HCT116 (cell line): ENCODE data around the gene PCID2. TPM values are rescaled to one million over a fixed set of nuclear protein-coding genes. Genes with fewer than 3 reads are reported as not detected.

ENCODE experiments used
- ATAC-seq: fragments of 200-7000 bp; cut with Tn5 transposase; 2 replicates; pipeline ENCODE4 v1.9.1; 2020; ENCODE audit warnings: mild to moderate bottlenecking, moderate library complexity
- BruUV-seq: library from RNA; stranded (reverse); fragments of 400-500 nt; replicated peaks from 2 replicates; lab custom pipeline; 2021; lab: Mats Ljungman, UMichigan
- CTCF ChIA-PET: fragments of 300-600 bp; sonication (Branson Sonifier 250); formaldehyde crosslinking; loops from one replicate; lab custom pipeline; 2021; ENCODE audit warnings: antibody characterized with exemption; lab: Charles Lee
- POLR2A ChIA-PET: fragments of 300-600, 350-600 bp; sonication (Branson Sonifier 250); formaldehyde crosslinking; loops from one replicate; lab custom pipeline; 2021; ENCODE audit warnings: antibody characterized with exemption; lab: Charles Lee
- RAD21 ChIA-PET, 2 experiments: fragments of 300-600 bp; sonication (Branson Sonifier 250); formaldehyde crosslinking; loops; one replicate each; lab custom pipeline; 2023; ENCODE audit warnings: low total read pairs in 2 of 2; ENCODE audit not compliant: uncharacterized antibody in 2 of 2, unreplicated experiment in 2 of 2, low non-redundant PET in 1 of 2; lab: Charles Lee
- DNase-seq: peaks from one replicate; pipeline ENCODE4 v3.0.0-alpha.2; 2010; ENCODE audit warnings: low read depth, low spot score
- H2AFZ ChIP-seq: fragments of 200-600 bp; shearing (Covaris generic), sonication (generic); 2 replicates; pipeline ENCODE4 v1.6.1; 2017; ENCODE audit warnings: low read depth, mixed run types, mixed read lengths, antibody characterized with exemption, low read length; ENCODE audit not compliant: poor library complexity, severe bottlenecking
- H3K27ac ChIP-seq: 2 replicates; pipeline ENCODE4 v1.5.1; 2012; ENCODE audit warnings: low read depth, low read length
- H3K27me3 ChIP-seq: fragments of 200-600 bp; sonication (generic); 2 replicates; pipeline ENCODE4 v1.6.1; 2016; ENCODE audit warnings: mixed run types, low read length, mixed read lengths; ENCODE audit not compliant: insufficient read depth
- H3K36me3 ChIP-seq, 2 experiments: fragments of 200-500 bp in 1 of 2; fragments of 200-600 bp in 1 of 2; sonication (Bioruptor generic) in 1 of 2; sonication (generic) in 1 of 2; 2 replicates each; pipeline versions ENCODE4 v1.5.1 to v1.6.1; 2014 to 2016; ENCODE audit warnings: low read length in 2 of 2, inconsistent platforms in 1 of 2, mixed read lengths in 1 of 2, mixed run types in 1 of 2; ENCODE audit not compliant: insufficient read depth in 2 of 2, control insufficient read depth in 1 of 2
- H3K4me1 ChIP-seq, 2 experiments: fragments of 200-600 bp in 1 of 2; sonication (generic) in 1 of 2; 2 replicates each; pipeline versions ENCODE4 v1.5.1 to v1.6.1; 2012 to 2017; ENCODE audit warnings: low read length in 2 of 2, inconsistent platforms in 1 of 2, mild to moderate bottlenecking in 1 of 2, mixed read lengths in 1 of 2, mixed run types in 1 of 2, moderate library complexity in 1 of 2; ENCODE audit not compliant: insufficient read depth in 2 of 2, control insufficient read depth in 1 of 2
- H3K4me2 ChIP-seq: fragments of 200-600 bp; sonication (generic); 2 replicates; pipeline ENCODE4 v1.6.1; 2017; ENCODE audit warnings: mixed run types, low read length, mixed read lengths
- H3K4me3 ChIP-seq, 2 experiments: fragments of 200-600 bp in 1 of 2; sonication (generic) in 1 of 2; replicated peaks in 1 of 2; 2 replicates each; pipeline ENCODE4 v1.5.1; 2011 to 2016; ENCODE audit warnings: low read length in 2 of 2, control low read depth in 1 of 2, low read depth in 1 of 2, mild to moderate bottlenecking in 1 of 2, mixed read lengths in 1 of 2, mixed run types in 1 of 2
- H3K79me2 ChIP-seq: fragments of 200-600 bp; sonication (generic); 2 replicates; pipeline ENCODE4 v1.6.1; 2017; ENCODE audit warnings: mild to moderate bottlenecking, mixed run types, low read length, moderate library complexity, mixed read lengths; ENCODE audit not compliant: insufficient read depth
- H3K9ac ChIP-seq: fragments of 200-600 bp; sonication (generic); 2 replicates; pipeline ENCODE4 v1.6.1; 2016; ENCODE audit warnings: low read length, mixed read lengths
- H3K9me2 ChIP-seq: fragments of 200-600 bp; sonication (generic), shearing (Covaris generic); 2 replicates; pipeline ENCODE4 v1.6.1; 2017; ENCODE audit warnings: mixed run types, mild to moderate bottlenecking, moderate library complexity; ENCODE audit not compliant: insufficient read depth
- H3K9me3 ChIP-seq, 2 experiments: fragments of 200-500 bp in 1 of 2; fragments of 200-600 bp in 1 of 2; sonication (Bioruptor generic) in 1 of 2; sonication (generic) in 1 of 2; 2 replicates each; pipeline ENCODE4 v1.6.1; 2014 to 2017; ENCODE audit warnings: low read length in 2 of 2, mixed read lengths in 2 of 2, inconsistent platforms in 1 of 2, low read depth in 1 of 2, mild to moderate bottlenecking in 1 of 2, mixed run types in 1 of 2, moderate library complexity in 1 of 2; ENCODE audit not compliant: control insufficient read depth in 1 of 2, insufficient read depth in 1 of 2
- H4K20me1 ChIP-seq: fragments of 200-600 bp; sonication (generic), shearing (Covaris generic); 2 replicates; pipeline ENCODE4 v1.6.1; 2017; ENCODE audit warnings: mixed run types, mild to moderate bottlenecking, moderate library complexity; ENCODE audit not compliant: insufficient read depth
- CBX3 ChIP-seq: IDR thresholded peaks from 2 replicates; pipeline ENCODE4 v1.6.1; 2012; ENCODE audit warnings: low read depth
- CTCF ChIP-seq, 3 experiments: fragments of 200-600 bp in 1 of 3; sonication (generic) in 1 of 3; IDR thresholded peaks in 2 of 3; conservative IDR thresholded peaks in 1 of 3; 2 replicates each; pipeline ENCODE4 v1.5.1; 2012 to 2017; ENCODE audit warnings: low read depth in 2 of 3, low read length in 2 of 3, antibody characterized with exemption in 1 of 3, borderline replicate concordance in 1 of 3, control low read depth in 1 of 3, mild to moderate bottlenecking in 1 of 3, mixed read lengths in 1 of 3, mixed run types in 1 of 3, moderate library complexity in 1 of 3; ENCODE audit not compliant: insufficient read depth in 1 of 3
- EZH2 ChIP-seq: fragments of 200-600 bp; sonication (generic); IDR thresholded peaks from 2 replicates; pipeline ENCODE4 v1.6.1; 2017; ENCODE audit warnings: antibody characterized with exemption, mixed run types
- EZH2phosphoT487 ChIP-seq: fragments of 200-600 bp; IDR thresholded peaks from 2 replicates; pipeline ENCODE4 v1.6.1; 2018; ENCODE audit warnings: antibody characterized with exemption, borderline replicate concordance
- FOSL1 ChIP-seq: IDR thresholded peaks from 2 replicates; pipeline ENCODE4 v1.6.1; 2012; ENCODE audit warnings: low read depth
- SP1 ChIP-seq: IDR thresholded peaks from 2 replicates; pipeline ENCODE4 v1.6.1; 2012; ENCODE audit warnings: low read depth
- TCF7L2 ChIP-seq: IDR thresholded peaks from 2 replicates; pipeline ENCODE4 v1.7.0; 2011; ENCODE audit warnings: borderline replicate concordance, inconsistent platforms; ENCODE audit not compliant: insufficient read depth, insufficient read length; ENCODE audit errors: extremely low read depth
- YY1 ChIP-seq: IDR thresholded peaks from 2 replicates; pipeline ENCODE4 v1.6.1; 2011; ENCODE audit warnings: low read length, low read depth, moderate library complexity, mild to moderate bottlenecking; ENCODE audit not compliant: insufficient replicate concordance; ENCODE audit errors: extremely low read depth
- ZNF274 ChIP-seq: fragments of 200-500 bp; sonication (Bioruptor generic); IDR thresholded peaks from 2 replicates; pipeline ENCODE4 v1.6.1; 2014; ENCODE audit warnings: mild to moderate bottlenecking, low read depth, low read length, inconsistent platforms
- intact Hi-C: fragments of 100-400 bp; cut with micrococcal nuclease; formaldehyde crosslinking; loops from 2 replicates; pipeline ENCODE4 v1.10.0; 2022
- total RNA-seq: library from RNA; stranded (reverse); gene quantifications from one replicate; pipeline ENCODE4 v1.2.1, GENCODE V29; 2021; ENCODE audit not compliant: unreplicated experiment

Gene PCID2
- total RNA-seq, 1 experiment from 2014 or later: 73.3 TPM

- no peaks in the 10 kb centered on the region for H3K27me3 ChIP-seq
- no peaks in the 10 kb centered on the region for H4K20me1 ChIP-seq
- intact Hi-C loops: no loop called here
- H3K27ac ChIP-seq: no peak overlapping the region
- no peak overlapping the region for H3K4me2 ChIP-seq
- no peak overlapping the region for H3K4me3 ChIP-seq
- peaks cover 63 to 68% of the 10 kb centered on the region in 2 experiments for H3K36me3 ChIP-seq
- POLR2A ChIA-PET: no interaction called here
- no TSS peak for BruUV-seq
- H3K4me1 ChIP-seq: no peaks in the 10 kb centered on the region; a peak in 1 of 4 replicates
- H3K9me3 ChIP-seq: no peaks in the 10 kb centered on the region
- TF ChIP-seq EZH2phosphoT487: no peak
- TF ChIP-seq FOSL1: no peak
- TF ChIP-seq CBX3: no peak
- TF ChIP-seq YY1: no peak
- no peak for TF ChIP-seq EZH2
- TF ChIP-seq ZNF274: no peak
- TF ChIP-seq CTCF (IDR thresholded peaks at IDR 0.05 in 2 of 3, conservative IDR thresholded peaks at IDR 0.05 in 1 of 3; ENCODE audit: borderline replicate concordance in 1 of 3, insufficient read depth in 1 of 3, low read depth in 2 of 3, low read length in 2 of 3): no peak
- no peak for TF ChIP-seq TCF7L2
- TF ChIP-seq SP1: no peak
- RAD21 ChIA-PET: no interaction called here
- H2AFZ ChIP-seq: no peak overlapping the region
- no peak overlapping the region for H3K9ac ChIP-seq
- no peak for ATAC-seq
- peaks cover 13% of the 10 kb centered on the region for H3K79me2 ChIP-seq
- H3K9me2 ChIP-seq: no peaks in the 10 kb centered on the region
- DNase-seq: no peak
- CTCF ChIA-PET: no interaction called here
These were observed 28.9 kb downstream of the PCID2 start for GRCh38 chr13:113179374-113180230.
